GM20431 (cell line): ENCODE results near the gene CDH13.

Experiments
- in situ Hi-C: fragments of 300-500 bp; cut with MseI, MboI; formaldehyde crosslinking; loops from one replicate; pipeline ENCODE4 v1.15.0; 2020; ENCODE audit warnings: low sequenced_read_pairs; ENCODE audit not compliant: unreplicated experiment

The CDH13 gene

GRCh38 chr16:83402967-83403366, 776.2 kb downstream of the CDH13 start:
- in situ Hi-C loops, result no loop called here

GRCh38 chr16:83403761-83404160, 777.0 kb downstream of the CDH13 start:
- in situ Hi-C loops, result no loop called here

- in situ Hi-C loops, result no loop called here
Measured at GRCh38 chr16:83404261-83404660, 777.5 kb downstream of the CDH13 start.

GRCh38 chr16:83407928-83408327, 781.2 kb downstream of the CDH13 start:
- in situ Hi-C loops, result no loop called here

GRCh38 chr16:83409347-83409746, 782.6 kb downstream of the CDH13 start:
- in situ Hi-C loops, result no loop called here

- in situ Hi-C loops, result no loop called here
Measured at GRCh38 chr16:83418565-83418964, 791.8 kb downstream of the CDH13 start.

GRCh38 chr16:83420206-83420760, 793.5 kb downstream of the CDH13 start:
- in situ Hi-C loops, result no loop called here

- in situ Hi-C loops, result no loop called here
Measured at GRCh38 chr16:83433201-83433600, 806.4 kb downstream of the CDH13 start.

GRCh38 chr16:83437036-83437435, 810.3 kb downstream of the CDH13 start:
- in situ Hi-C loops, result no loop called here

- in situ Hi-C loops, result no loop called here
Measured at GRCh38 chr16:83438326-83438725, 811.6 kb downstream of the CDH13 start.

GRCh38 chr16:83439412-83439811, 812.6 kb downstream of the CDH13 start:
- in situ Hi-C loops, result no loop called here

- in situ Hi-C loops, result no loop called here
Measured at GRCh38 chr16:83441517-83441916, 814.7 kb downstream of the CDH13 start.

- in situ Hi-C loops, result no loop called here
Measured at GRCh38 chr16:83443972-83444371, 817.2 kb downstream of the CDH13 start.

GRCh38 chr16:83447560-83447959, 820.8 kb downstream of the CDH13 start:
- in situ Hi-C loops, result no loop called here

GRCh38 chr16:83449861-83450260, 823.1 kb downstream of the CDH13 start:
- in situ Hi-C loops, result no loop called here

GRCh38 chr16:83453977-83454376, 827.2 kb downstream of the CDH13 start:
- in situ Hi-C loops, result no loop called here

GRCh38 chr16:83455716-83456115, 828.9 kb downstream of the CDH13 start:
- in situ Hi-C loops, result no loop called here

- in situ Hi-C loops, result no loop called here
Measured at GRCh38 chr16:83456934-83457333, 830.2 kb downstream of the CDH13 start.

- in situ Hi-C loops, result no loop called here
Measured at GRCh38 chr16:83458612-83459011, 831.8 kb downstream of the CDH13 start.

GRCh38 chr16:83464991-83465390, 838.2 kb downstream of the CDH13 start:
- in situ Hi-C loops, result no loop called here

GRCh38 chr16:83470416-83470815, 843.6 kb downstream of the CDH13 start:
- in situ Hi-C loops, result no loop called here

GRCh38 chr16:83472776-83473501, 846.2 kb downstream of the CDH13 start:
- in situ Hi-C loops, result no loop called here
